ENCODE measurements around the gene AEBP1.

Gene AEBP1

GRCh38 chr7:44098092-44099068, 5.8 kb upstream of the AEBP1 start:
- in situ Hi-C loops (cut with HindIII; ENCODE audit: low sequenced_read_pairs): no loop called here
- H3K4me3 ChIP-seq (ENCODE audit: low read depth, low read length): no peak overlapping the region
- TF ChIP-seq, protein P1, sequence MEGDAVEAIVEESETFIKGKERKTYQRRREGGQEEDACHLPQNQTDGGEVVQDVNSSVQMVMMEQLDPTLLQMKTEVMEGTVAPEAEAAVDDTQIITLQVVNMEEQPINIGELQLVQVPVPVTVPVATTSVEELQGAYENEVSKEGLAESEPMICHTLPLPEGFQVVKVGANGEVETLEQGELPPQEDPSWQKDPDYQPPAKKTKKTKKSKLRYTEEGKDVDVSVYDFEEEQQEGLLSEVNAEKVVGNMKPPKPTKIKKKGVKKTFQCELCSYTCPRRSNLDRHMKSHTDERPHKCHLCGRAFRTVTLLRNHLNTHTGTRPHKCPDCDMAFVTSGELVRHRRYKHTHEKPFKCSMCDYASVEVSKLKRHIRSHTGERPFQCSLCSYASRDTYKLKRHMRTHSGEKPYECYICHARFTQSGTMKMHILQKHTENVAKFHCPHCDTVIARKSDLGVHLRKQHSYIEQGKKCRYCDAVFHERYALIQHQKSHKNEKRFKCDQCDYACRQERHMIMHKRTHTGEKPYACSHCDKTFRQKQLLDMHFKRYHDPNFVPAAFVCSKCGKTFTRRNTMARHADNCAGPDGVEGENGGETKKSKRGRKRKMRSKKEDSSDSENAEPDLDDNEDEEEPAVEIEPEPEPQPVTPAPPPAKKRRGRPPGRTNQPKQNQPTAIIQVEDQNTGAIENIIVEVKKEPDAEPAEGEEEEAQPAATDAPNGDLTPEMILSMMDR (IDR thresholded peaks at IDR 0.05; ENCODE audit: low read depth, low read length): no peak
- no peak for DNase-seq (ENCODE audit: low read depth, low spot score)

GRCh38 chr7:44099669-44100068, 4.5 kb upstream of the AEBP1 start:
- TF ChIP-seq, protein P1 (IDR thresholded peaks at IDR 0.05; ENCODE audit: low read depth, low read length): no peak
- DNase-seq (ENCODE audit: low read depth, low spot score): peak; percentile 64
- no peak overlapping the region for H3K4me3 ChIP-seq (ENCODE audit: low read depth, low read length)
- in situ Hi-C loops (cut with HindIII; ENCODE audit: low sequenced_read_pairs): no loop called here

- in situ Hi-C loops (cut with HindIII; ENCODE audit: low sequenced_read_pairs): no loop called here
- TF ChIP-seq, protein P1 (IDR thresholded peaks at IDR 0.05; ENCODE audit: low read depth, low read length): no peak
- no peak overlapping the region for H3K4me3 ChIP-seq (ENCODE audit: low read depth, low read length)
- peak; percentile 89 for DNase-seq (ENCODE audit: low read depth, low spot score)
Observed at GRCh38 chr7:44100458-44101302, 3.5 kb upstream of the AEBP1 start.

- no peak for DNase-seq (ENCODE audit: low read depth, low spot score)
- in situ Hi-C loops (cut with HindIII; ENCODE audit: low sequenced_read_pairs): no loop called here
- TF ChIP-seq, protein P1 (IDR thresholded peaks at IDR 0.05; ENCODE audit: low read depth, low read length): no peak
- no peak overlapping the region for H3K4me3 ChIP-seq (ENCODE audit: low read depth, low read length)
Observed at GRCh38 chr7:44101303-44101965, 2.7 kb upstream of the AEBP1 start.

GRCh38 chr7:44101966-44102845, 1.9 kb upstream of the AEBP1 start:
- TF ChIP-seq, protein P1 (IDR thresholded peaks at IDR 0.05; ENCODE audit: low read depth, low read length): no peak
- DNase-seq (ENCODE audit: low read depth, low spot score): peak; percentile 67
- no peak overlapping the region for H3K4me3 ChIP-seq (ENCODE audit: low read depth, low read length)
- in situ Hi-C loops (cut with HindIII; ENCODE audit: low sequenced_read_pairs): no loop called here
